Stimulated activated CD8-positive, alpha-beta memory T cell treated with anti-CD3 and anti-CD28 coated beads, Interleukin-12 subunit alpha, Interleukin-12 subunit beta, amount 100 ng/mL, for 24 hours (primary cell): ENCODE data around the gene GNG14.
"Not testable (repeated sequence)": the region's sequence is repeated elsewhere in the genome, so short reads cannot be mapped to it uniquely, and the experiment has no call there.

ENCODE experiments used
- DNase-seq: peaks from one replicate; pipeline ENCODE4 v3.0.0-alpha.2; 2020; ENCODE audit errors: extremely low read depth

GNG14 gene

GRCh38 chr19:12723641-12724426 lies 36.0 kb downstream of the GNG14 start, which contains the start of gene TNPO2:
TNPO2 (minus strand) TSS chr19:12723932; CDS start chr19:12720977, 2,955 bp downstream.
- no peak for DNase-seq

GRCh38 chr19:12725612-12726011 lies 37.8 kb downstream of the GNG14 start:
- DNase-seq: not testable (repeated sequence)

- no peak for DNase-seq
Observed at GRCh38 chr19:12726988-12727316, 39.2 kb downstream of the GNG14 start.

- DNase-seq: no peak
Observed at GRCh38 chr19:12727745-12728433, 40.1 kb downstream of the GNG14 start.

GRCh38 chr19:12730064-12730463 lies 42.3 kb downstream of the GNG14 start:
- DNase-seq: no peak

GRCh38 chr19:12731337-12731736 lies 43.5 kb downstream of the GNG14 start:
- DNase-seq: no peak

- no peak for DNase-seq
Observed at GRCh38 chr19:12733369-12734214, 45.8 kb downstream of the GNG14 start.

GRCh38 chr19:12736995-12737834 lies 49.4 kb downstream of the GNG14 start, which contains the start of gene GET3:
GET3 (plus strand) TSS chr19:12737497; CDS start chr19:12737506, 9 bp downstream.
- DNase-seq: peak; percentile 58

GRCh38 chr19:12737835-12738351 lies 50.1 kb downstream of the GNG14 start:
- DNase-seq: no peak
